B cell (primary cell): ENCODE data around the gene SNX6. TPM values are rescaled to one million over a fixed set of nuclear protein-coding genes. Genes with fewer than 3 reads are reported as not detected.

Experiments used
- ATAC-seq: fragments of 200-7000 bp; cut with Tn5 transposase; one replicate; pipeline ENCODE4 v1.10.0; 2021; ENCODE audit warnings: low read depth, mild to moderate bottlenecking, moderate number of reproducible peaks, moderate library complexity
- CTCF ChIA-PET: fragments of 350-600 bp; sonication (Branson Sonifier 250); formaldehyde crosslinking; loops from one replicate; lab custom pipeline; 2021; ENCODE audit warnings: antibody characterized with exemption, inconsistent platforms; lab: Charles Lee
- POLR2A ChIA-PET: fragments of 350-600 bp; sonication (Branson Sonifier 250); formaldehyde crosslinking; loops from one replicate; lab custom pipeline; 2021; ENCODE audit warnings: antibody characterized with exemption; lab: Charles Lee
- DNase-seq: peaks from one replicate; pipeline ENCODE4 v3.0.0; 2013
- H2AFZ ChIP-seq: 2 replicates; pipeline ENCODE4 v1.6.1; 2012; ENCODE audit warnings: mild to moderate bottlenecking, low read depth, low read length; ENCODE audit not compliant: insufficient read depth, poor library complexity, severe bottlenecking
- H3K27ac ChIP-seq, 2 donors: 1 replicate in 1 of 2; 2 replicates in 1 of 2; pipeline ENCODE4 v1.5.1; 2012 to 2013; ENCODE audit warnings: low read length in 2 of 2, mild to moderate bottlenecking in 2 of 2, moderate library complexity in 1 of 2
- H3K27me3 ChIP-seq, 4 experiments: fragments of 200-600 bp in 1 of 4; sonication (generic) in 1 of 4; replicated peaks in 1 of 4; 1 replicate in 2 of 4; 2 replicates in 2 of 4; pipeline versions ENCODE4 v1.6.1 to v1.7.0; 2013 to 2016; ENCODE audit warnings: low read length in 3 of 4, mild to moderate bottlenecking in 2 of 4, mixed read lengths in 1 of 4, moderate library complexity in 1 of 4; ENCODE audit not compliant: insufficient read depth in 4 of 4, control insufficient read depth in 3 of 4; ENCODE audit errors: control extremely low read depth in 1 of 4
- H3K36me3 ChIP-seq, 2 experiments: replicated peaks in 1 of 2; 1 replicate in 1 of 2; 2 replicates in 1 of 2; pipeline versions ENCODE4 v1.6.1 to v1.7.1; 2013; ENCODE audit warnings: low read length in 1 of 2; ENCODE audit not compliant: insufficient read depth in 2 of 2, control insufficient read depth in 1 of 2; ENCODE audit errors: control extremely low read depth in 1 of 2, extremely low read depth in 1 of 2
- H3K4me1 ChIP-seq, 2 donors: fragments of 200-600 bp in 1 of 2; sonication (generic) in 1 of 2; 1 replicate in 1 of 2; 2 replicates in 1 of 2; pipeline versions ENCODE4 v1.5.1 to v1.6.1; 2013 to 2017; ENCODE audit warnings: low read length in 2 of 2; ENCODE audit not compliant: control insufficient read depth in 2 of 2, insufficient read depth in 2 of 2
- H3K4me2 ChIP-seq: replicated peaks from 2 replicates; pipeline ENCODE3; 2012; ENCODE audit warnings: mild to moderate bottlenecking, low read depth, low read length; ENCODE audit not compliant: poor library complexity, severe bottlenecking
- H3K4me3 ChIP-seq, 5 experiments: fragments of 200-600 bp in 1 of 5; sonication (generic) in 1 of 5; 1 replicate in 3 of 5; 2 replicates in 2 of 5; pipeline versions ENCODE4 v1.5.1 to v1.7.0; 2011 to 2016; ENCODE audit warnings: low read length in 4 of 5, mild to moderate bottlenecking in 4 of 5, low read depth in 2 of 5, control low read depth in 1 of 5, moderate library complexity in 1 of 5; ENCODE audit not compliant: insufficient read depth in 1 of 5; ENCODE audit errors: control extremely low read depth in 1 of 5, extremely low read depth in 1 of 5
- H3K79me2 ChIP-seq: fragments of 200-600 bp; sonication (generic); one replicate; pipeline ENCODE4 v1.6.0; 2016; ENCODE audit warnings: low read length; ENCODE audit not compliant: control insufficient read depth, insufficient read depth
- H3K9ac ChIP-seq: fragments of 200-600 bp; sonication (generic); 2 replicates; pipeline ENCODE4 v1.6.1; 2017; ENCODE audit warnings: mild to moderate bottlenecking, low read length, moderate library complexity
- H3K9me3 ChIP-seq, 3 donors: one replicate each; pipeline versions ENCODE4 v1.6.1 to v1.7.1; 2013; ENCODE audit warnings: low read length in 2 of 3; ENCODE audit not compliant: control insufficient read depth in 2 of 3, insufficient read depth in 1 of 3; ENCODE audit errors: control extremely low read depth in 1 of 3
- H4K20me1 ChIP-seq: 2 replicates; pipeline ENCODE4 v1.6.0; 2012; ENCODE audit warnings: mild to moderate bottlenecking, low read length; ENCODE audit not compliant: insufficient read depth, control insufficient read depth, poor library complexity, severe bottlenecking
- H3K27ac Mint-ChIP-seq: one replicate; pipeline ENCODE4 v1.8.0; 2021; ENCODE audit warnings: mixed read lengths
- H3K27me3 Mint-ChIP-seq: one replicate; pipeline ENCODE4 v1.8.0; 2021; ENCODE audit warnings: mixed read lengths
- H3K4me1 Mint-ChIP-seq: one replicate; pipeline ENCODE4 v1.8.0; 2021; ENCODE audit warnings: mixed read lengths
- H3K4me3 Mint-ChIP-seq: one replicate; pipeline ENCODE4 v1.8.0; 2021; ENCODE audit warnings: mixed read lengths
- H3K9me3 Mint-ChIP-seq: one replicate; pipeline ENCODE4 v1.8.0; 2022; ENCODE audit warnings: mixed read lengths; ENCODE audit not compliant: insufficient read depth
- CTCF ChIP-seq: fragments of 200-600 bp; IDR thresholded peaks from one replicate; pipeline ENCODE4 v1.8.0; 2022; ENCODE audit warnings: antibody characterized with exemption, mild to moderate bottlenecking
- EZH2 ChIP-seq: IDR thresholded peaks from 2 replicates; pipeline ENCODE4 v1.6.1; 2012; ENCODE audit warnings: borderline replicate concordance, low read depth, mild to moderate bottlenecking, moderate library complexity, low read length; ENCODE audit not compliant: insufficient read depth, poor library complexity, severe bottlenecking
- WGBS: methylation state at CpG from one replicate; pipeline ENCODE4 v1.1.5; 2013; ENCODE audit warnings: missing lambda C conversion rate; ENCODE audit not compliant: insufficient coverage; 5-methylcytosine and 5-hydroxymethylcytosine counted together
- intact Hi-C: fragments of 100-400 bp; cut with micrococcal nuclease; formaldehyde crosslinking; loops from one replicate; pipeline ENCODE4 v1.10.0; 2022
- polyA plus RNA-seq: library from polyadenylated mRNA; depleted of rRNA; stranded (reverse); fragments of >200 nt; gene quantifications from 2 replicates; pipeline ENCODE4 v1.2.3, GENCODE V29; 2012
- total RNA-seq, 2 donors: library from RNA; stranded (reverse); fragments of 120-200 nt in 1 of 2; gene quantifications; 1 replicate in 1 of 2; 2 replicates in 1 of 2; pipeline versions ENCODE4 v1.2.3 to v1.2.4, GENCODE V29; 2013 to 2022

SNX6 gene
- total and polyA plus RNA-seq, 2 donors (not counting 1 experiment from before 2014, with no cell fraction given) = 45.4 to 61.0 TPM

GRCh38 chr14:34623506-34623905 is 6.4 kb downstream of the SNX6 start:
- Histone ChIP-seq H3K79me2 (peaks cover 78% of the 10 kb centered on the region), H2AFZ (no peak overlapping the region), H3K9me3 (no peaks in the 10 kb centered on the region), H3K4me2 (no peak overlapping the region), H3K36me3 (peaks cover 11 to 29% of the 10 kb centered on the region in 2 experiments), H4K20me1 (peaks cover 54% of the 10 kb centered on the region), H3K27ac (no peak overlapping the region), H3K4me1 (peaks cover 0 to 3% of the 10 kb centered on the region in 2 donors), H3K27me3 (no peaks in the 10 kb centered on the region), H3K9ac (no peak overlapping the region), H3K4me3 (no peak overlapping the region)
- DNase-seq = no peak
- ChIA-PET CTCF (interaction anchor here (1.2 kb wide), 1 partner anchor 100 kb away, joined by 3 read pairs; no protein-coding TSS in a partner anchor), POLR2A (no interaction called here)
- Mint-ChIP-seq H3K27ac (no peak overlapping the region), H3K27me3 (no peaks in the 10 kb centered on the region), H3K4me3 (no peak overlapping the region), H3K9me3 (no peaks in the 10 kb centered on the region), H3K4me1 (peaks cover 18% of the 10 kb centered on the region)
- intact Hi-C loops = no loop called here
- no peak for TF ChIP-seq EZH2
- TF ChIP-seq CTCF = no peak
- no CpG with 5 or more reads among the region's 3 CpGs for WGBS
- no peak for ATAC-seq

- Mint-ChIP-seq H3K27ac (no peak overlapping the region), H3K4me1 (peaks cover 12% of the 10 kb centered on the region), H3K4me3 (no peak overlapping the region), H3K27me3 (no peaks in the 10 kb centered on the region), H3K9me3 (no peaks in the 10 kb centered on the region)
- ChIA-PET POLR2A (no interaction called here), CTCF (no interaction called here)
- H3K4me1 ChIP-seq = no peaks in the 10 kb centered on the region
- peaks cover 11 to 33% of the 10 kb centered on the region in 2 experiments for H3K36me3 ChIP-seq
- WGBS = no CpG with 5 or more reads among the region's 3 CpGs
- no peaks in the 10 kb centered on the region for H3K27me3 ChIP-seq
- TF ChIP-seq EZH2 (no peak), CTCF (no peak)
- H3K4me2 ChIP-seq = no peak overlapping the region
- H2AFZ ChIP-seq = no peak overlapping the region
- H3K9ac ChIP-seq = no peak overlapping the region
- ATAC-seq (no peak), DNase-seq (no peak)
- intact Hi-C loops = no loop called here
- no peak overlapping the region for H3K4me3 ChIP-seq
- H4K20me1 ChIP-seq = peaks cover 52% of the 10 kb centered on the region
- H3K9me3 ChIP-seq = no peaks in the 10 kb centered on the region
- no peak overlapping the region for H3K27ac ChIP-seq
- H3K79me2 ChIP-seq = peaks cover 76% of the 10 kb centered on the region
These were observed 9.1 kb downstream of the SNX6 start for GRCh38 chr14:34620839-34621238.
